NCI-H2081 (cell line): ENCODE results near the gene LBH.
A peak's percentile ranks its signal among the peaks of the same experiment; 100 is the strongest.

ENCODE experiments used
- DNase-seq, 2 experiments: peaks; one replicate each; lab custom pipeline; 2025; lab: John Stamatoyannopoulos, UW

Gene LBH

GRCh38 chr2:30217644-30218337 is 13.5 kb upstream of the LBH start:
- peak; percentile 89 to 96 for DNase-seq

GRCh38 chr2:30218338-30218713 is 13.0 kb upstream of the LBH start:
- DNase-seq, result no peak

DNA sequence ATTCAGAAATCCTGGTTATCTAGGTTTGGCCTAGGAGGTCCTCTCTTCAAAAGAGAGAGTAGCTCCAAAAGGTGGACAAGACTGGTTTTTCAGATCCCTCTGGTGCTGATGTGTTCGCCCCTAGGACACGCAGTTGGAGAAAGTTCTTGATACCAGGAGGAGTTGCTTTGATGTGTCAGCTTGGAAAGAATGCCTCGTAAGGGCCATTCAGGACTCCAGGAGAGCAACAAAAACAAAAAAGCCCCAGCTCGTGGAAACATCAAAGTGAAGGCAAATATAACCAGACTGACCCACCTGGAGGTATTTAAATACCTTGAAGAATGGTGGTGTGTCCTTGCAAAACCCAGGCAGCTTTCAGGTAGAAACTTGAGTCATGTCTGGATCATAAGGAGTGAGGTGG is 12.5 kb upstream of the LBH start:
- no peak for DNase-seq

DNA sequence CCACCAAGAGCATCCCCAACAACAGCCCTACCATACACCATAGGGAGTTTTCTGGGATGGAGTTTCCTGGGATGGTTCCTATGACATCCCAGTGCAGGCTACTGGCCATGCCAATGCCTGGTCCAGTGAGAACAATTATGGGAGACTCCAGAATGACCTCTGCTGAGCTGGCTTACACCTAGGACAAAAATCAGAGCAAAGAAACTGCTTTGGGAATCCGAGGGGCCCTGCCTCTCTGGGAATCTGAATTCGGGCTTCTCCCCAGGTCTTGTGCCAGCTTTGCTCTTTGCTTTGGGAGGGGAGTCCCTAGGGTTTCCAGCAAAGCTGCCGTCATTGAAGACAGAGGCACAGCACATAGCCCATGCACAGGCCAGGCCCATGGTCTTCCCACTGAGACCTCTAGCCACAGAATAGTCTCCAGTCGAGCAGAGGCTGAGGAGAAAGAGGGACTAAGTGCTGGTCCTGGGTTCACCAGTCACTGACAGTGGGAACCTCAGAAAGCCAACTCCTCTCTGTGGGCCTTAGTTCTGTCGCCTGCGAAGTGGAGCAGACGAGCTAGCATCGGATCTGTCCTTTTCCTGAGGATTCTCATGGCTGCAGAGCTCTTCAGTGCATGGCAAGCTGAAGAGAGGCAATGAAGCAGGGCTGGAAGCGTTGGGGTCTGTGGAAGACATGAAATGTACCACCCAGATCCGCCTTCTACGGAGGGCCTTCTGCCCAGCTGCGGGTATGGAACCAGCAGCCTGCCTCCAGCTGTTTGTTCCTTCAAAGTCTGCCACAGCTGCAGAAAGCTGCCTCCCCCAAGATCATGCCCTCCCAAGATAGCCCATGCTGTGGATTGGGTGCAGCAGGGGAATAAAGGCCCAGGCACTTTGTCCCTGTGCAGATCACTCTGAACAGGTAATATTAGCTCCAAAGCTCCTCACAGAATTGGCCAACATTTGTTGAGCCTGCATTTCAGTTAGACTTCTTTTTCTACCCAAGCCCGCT is 11.2 kb upstream of the LBH start:
- no peak for DNase-seq

DNA sequence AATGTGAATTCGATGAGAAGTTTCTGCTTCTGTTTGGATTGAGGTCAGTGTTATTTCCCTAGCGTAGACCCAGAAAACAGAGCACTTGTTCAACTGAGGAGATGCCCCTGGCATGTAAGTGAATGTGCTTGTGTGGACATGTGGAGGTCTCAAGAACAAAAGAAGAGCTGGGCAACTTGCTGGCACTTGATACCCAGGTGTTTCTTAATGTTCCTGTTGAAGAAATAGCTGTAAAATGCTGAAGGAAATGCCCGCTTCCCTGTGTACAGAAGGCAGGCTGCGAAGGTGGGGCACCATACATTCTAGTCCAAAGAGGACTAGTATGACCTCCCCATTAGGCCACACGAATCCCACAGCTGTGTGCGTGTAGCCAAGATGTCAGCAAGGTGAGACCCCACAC is 9.8 kb upstream of the LBH start:
- DNase-seq, result no peak

DNA sequence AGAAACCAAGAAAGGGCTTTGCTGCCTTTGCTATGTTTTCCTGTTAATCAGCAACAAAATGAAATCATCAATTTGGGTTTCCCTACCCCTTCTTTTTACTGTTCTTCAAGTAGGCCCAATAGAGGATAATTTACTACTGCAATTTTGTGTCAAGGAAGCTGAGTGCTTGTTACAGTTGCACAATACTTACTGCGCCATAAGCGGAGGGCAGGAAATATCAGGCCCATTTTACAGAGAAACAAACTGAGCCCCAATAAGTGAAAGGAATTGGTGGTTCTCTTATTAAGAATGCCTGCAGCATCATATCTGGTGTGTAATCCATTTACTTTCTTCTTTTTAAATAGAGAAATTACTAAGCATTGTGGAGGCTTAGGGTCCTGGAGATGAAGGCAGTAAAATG is 9.3 kb upstream of the LBH start:
- DNase-seq, result no peak

DNA sequence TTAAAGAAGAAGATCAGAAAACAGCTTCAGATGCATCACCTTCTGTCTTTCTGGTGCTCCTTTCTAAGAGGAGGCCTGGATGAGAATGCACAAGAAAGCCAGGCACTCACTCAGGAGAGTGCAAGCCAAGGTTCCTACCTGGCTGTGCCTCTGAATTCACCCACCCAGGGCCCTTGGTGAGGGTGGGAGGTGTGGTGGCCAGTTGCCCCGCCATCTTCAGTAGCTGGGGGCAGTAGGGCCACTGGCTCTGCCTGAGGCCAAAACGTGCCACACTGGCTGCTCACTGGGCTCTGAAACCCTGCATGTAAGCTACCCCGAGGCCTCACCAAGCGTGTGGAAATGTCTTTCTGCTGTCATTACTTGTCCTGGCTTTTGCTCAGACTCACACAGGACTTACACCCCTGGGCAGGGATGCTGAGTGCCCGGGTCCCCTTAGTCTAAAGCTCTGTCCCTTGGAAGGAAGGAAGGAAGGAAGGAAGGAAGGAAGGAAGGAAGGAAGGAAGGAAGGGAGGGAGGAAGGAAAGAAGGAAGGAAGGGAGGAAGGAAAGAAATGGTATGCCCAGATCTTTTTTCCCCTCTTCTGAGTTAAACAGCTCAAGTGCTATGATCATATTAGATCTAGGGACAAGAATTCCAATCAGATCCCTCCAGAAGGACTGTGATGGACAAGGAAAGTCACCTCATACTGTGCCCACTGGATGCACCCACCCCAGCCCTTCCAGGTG is 8.5 kb upstream of the LBH start:
- DNase-seq, result no peak

- no peak for DNase-seq
Measured at GRCh38 chr2:30223413-30223874, 7.9 kb upstream of the LBH start.

- no peak for DNase-seq
Measured at GRCh38 chr2:30224151-30224550, 7.2 kb upstream of the LBH start.

DNA sequence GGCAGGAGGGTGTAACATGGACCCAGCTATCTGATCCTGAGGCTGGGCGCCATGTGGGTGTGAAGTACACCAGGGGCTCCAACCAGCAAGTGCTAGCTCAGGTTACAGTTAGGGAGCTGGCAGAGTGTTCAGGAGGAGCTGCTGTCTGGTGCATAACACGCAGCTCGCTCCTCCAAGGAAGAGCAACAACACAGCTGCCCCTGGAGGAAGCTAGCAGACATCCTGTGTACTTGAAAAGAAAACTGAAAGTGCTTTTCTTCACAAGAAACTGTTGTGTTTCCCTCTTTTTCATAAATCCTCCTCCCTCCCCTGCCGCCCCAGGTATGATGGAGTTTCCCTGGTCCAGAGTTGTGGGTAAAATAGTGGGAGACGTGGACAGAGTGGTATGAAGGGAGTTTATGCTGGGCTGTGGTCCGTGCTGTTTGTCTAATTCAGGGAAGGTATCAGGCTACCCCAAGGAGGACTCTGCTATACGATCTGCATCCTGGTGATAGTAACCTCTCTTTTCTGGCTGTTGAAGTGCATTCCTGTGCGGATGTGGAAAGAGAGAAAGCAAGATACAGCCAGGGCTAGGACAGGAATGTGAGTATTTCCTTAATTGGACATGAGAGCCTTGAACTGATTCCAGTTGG is 6.1 kb upstream of the LBH start:
- no peak for DNase-seq

DNA sequence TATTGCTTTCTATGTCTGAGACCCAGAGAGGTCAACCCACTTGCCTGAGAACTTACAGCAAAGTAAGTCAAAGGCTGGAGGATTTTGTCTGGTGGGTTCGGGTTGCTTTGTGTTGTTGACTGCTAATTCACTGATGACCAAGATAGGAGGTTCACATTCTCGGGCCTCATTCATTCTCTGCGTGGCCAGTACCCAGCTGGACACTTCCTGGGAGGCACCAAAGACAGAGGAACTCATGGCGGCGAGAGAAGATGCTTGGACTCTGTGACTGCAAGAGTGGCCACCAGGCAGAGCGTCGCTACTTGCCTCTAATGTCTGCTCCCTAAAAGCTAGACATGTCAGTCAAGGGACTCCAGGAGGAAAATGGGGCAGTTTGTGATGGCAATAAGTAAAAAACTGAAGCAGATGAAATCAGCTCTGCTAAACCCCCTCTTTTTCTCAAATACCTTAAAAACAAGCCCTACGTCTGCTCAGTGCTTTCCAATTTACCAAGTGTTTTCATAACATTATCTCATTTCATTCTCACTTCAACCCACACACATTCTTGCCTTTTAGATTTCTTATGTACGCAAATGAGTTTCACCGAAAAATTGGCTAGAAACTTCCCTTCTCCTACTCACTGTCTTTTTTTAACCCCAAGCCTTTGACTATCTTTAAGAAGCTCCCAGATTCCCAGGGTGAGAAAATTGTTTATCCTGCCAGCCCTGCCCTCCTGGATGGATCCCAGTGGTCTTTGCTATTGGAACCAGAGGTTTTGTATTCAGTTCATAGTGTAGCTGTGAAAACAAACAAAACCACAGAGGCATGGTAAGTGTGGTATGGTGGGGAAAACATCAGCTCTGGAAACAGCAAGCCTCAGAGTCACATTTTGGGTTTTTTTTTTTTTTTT is 4.9 kb upstream of the LBH start:
- DNase-seq, result no peak

GRCh38 chr2:30229596-30229995 is 1.7 kb upstream of the LBH start:
- DNase-seq, result no peak

GRCh38 chr2:30230497-30231211 is 680 bp upstream of the LBH start:
- no peak for DNase-seq

GRCh38 chr2:30231996-30232800 is 864 bp downstream of the LBH start:
- DNase-seq, result no peak

- no peak for DNase-seq
Measured at GRCh38 chr2:30232801-30233130, 1.4 kb downstream of the LBH start.

- DNase-seq, result no peak
Measured at GRCh38 chr2:30233271-30234009, 2.1 kb downstream of the LBH start.

GRCh38 chr2:30234180-30234971 is 3.0 kb downstream of the LBH start:
- DNase-seq, result no peak

GRCh38 chr2:30235008-30235655 is 3.8 kb downstream of the LBH start:
- no peak for DNase-seq
